Measurements from ENCODE around the gene AFF3. TPM values are rescaled to one million over a fixed set of nuclear protein-coding genes. Genes with fewer than 3 reads are reported as not detected.

The AFF3 gene
- total RNA-seq, 1 experiment from 2014 or later = not detected

DNA sequence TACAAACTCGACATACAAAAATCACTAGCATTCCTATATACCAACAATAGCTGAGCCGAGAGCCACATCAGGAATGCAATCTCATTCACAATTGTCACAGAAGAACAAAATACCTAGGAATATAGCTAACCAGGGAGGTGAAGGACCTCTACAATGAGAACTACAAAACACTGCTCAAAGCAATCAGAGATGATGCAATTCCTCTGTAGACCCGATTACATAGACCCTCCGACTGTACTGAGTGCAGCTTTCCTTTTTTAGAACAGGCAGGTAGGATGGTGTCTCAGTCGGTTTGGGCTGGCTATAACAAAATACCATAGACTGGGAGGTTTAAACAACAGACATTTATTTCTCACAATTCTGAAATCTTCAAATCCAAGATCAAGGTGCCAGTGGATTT, 513.1 kb downstream of the AFF3 start:
- intact Hi-C loops (cut with micrococcal nuclease; ENCODE audit: unreplicated experiment) = no loop called here
- Mint-ChIP-seq H3K36me3 (ENCODE audit: insufficient read depth, unreplicated experiment) (no peaks in the 10 kb centered on the region), H3K27ac (ENCODE audit: unreplicated experiment) (no peak overlapping the region), H3K27me3 (ENCODE audit: unreplicated experiment) (peaks cover 68% of the 10 kb centered on the region), H3K4me1 (ENCODE audit: low read depth, unreplicated experiment) (no peaks in the 10 kb centered on the region), H3K4me3 (ENCODE audit: low read depth, unreplicated experiment) (no peak overlapping the region), H3K9me3 (ENCODE audit: low read depth, unreplicated experiment) (peaks cover 8% of the 10 kb centered on the region)
- no TSS peak for BruUV-seq (replicated peaks)
- CTCF ChIA-PET = no interaction called here
- no peak for DNase-seq
- TF ChIP-seq CTCF (IDR thresholded peaks at IDR 0.05; ENCODE audit: unreplicated experiment) = no peak

DNA sequence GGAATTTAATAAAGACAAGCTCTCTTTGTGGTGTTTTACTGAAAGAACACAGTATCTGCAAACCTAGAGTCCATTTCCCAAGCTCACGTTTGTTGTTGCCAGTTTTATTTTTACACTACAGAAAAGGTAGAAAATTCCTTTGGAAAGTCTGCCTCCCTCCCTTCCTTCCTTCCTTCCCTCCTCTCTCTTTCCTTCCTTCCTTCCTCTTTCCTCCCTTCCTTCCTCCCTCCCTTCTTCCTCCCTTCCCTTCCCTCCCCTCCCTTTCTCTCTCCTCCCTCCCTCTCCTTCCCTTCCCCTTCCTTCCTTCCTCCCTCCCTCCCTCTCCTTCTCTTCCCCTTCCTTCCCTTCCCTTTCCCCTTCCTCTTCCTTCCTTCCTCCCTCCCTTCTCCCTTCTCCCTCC, 516.2 kb downstream of the AFF3 start:
- Mint-ChIP-seq H3K4me1 (ENCODE audit: low read depth, unreplicated experiment) (no peaks in the 10 kb centered on the region), H3K4me3 (ENCODE audit: low read depth, unreplicated experiment) (no peak overlapping the region), H3K27ac (ENCODE audit: unreplicated experiment) (no peak overlapping the region), H3K36me3 (ENCODE audit: insufficient read depth, unreplicated experiment) (no peaks in the 10 kb centered on the region), H3K9me3 (ENCODE audit: low read depth, unreplicated experiment) (peaks cover 2% of the 10 kb centered on the region), H3K27me3 (ENCODE audit: unreplicated experiment) (peaks cover 83% of the 10 kb centered on the region)
- intact Hi-C loops (cut with micrococcal nuclease; ENCODE audit: unreplicated experiment) = no loop called here
- TF ChIP-seq CTCF (IDR thresholded peaks at IDR 0.05; ENCODE audit: unreplicated experiment) = no peak
- no TSS peak for BruUV-seq (replicated peaks)
- DNase-seq = no peak
- CTCF ChIA-PET = no interaction called here

DNA sequence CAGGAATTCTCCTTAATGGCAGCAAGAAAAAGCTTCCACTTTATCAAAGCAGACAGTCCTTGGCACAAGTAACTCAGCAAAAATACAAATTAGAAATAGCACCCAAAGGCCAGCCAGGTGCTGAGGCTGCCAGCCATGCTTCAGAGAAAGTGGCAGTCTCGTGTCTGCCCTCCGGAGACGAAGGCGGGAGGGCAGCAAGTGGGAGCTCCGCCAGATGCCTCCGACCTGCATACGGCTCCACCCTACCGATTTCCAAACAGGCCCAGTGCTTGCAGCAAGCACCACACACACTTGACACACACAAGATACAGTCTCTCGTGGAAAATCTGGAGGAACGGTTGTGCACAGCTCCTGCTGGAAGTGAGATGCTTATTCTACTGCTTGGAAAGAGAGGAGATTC, 517.7 kb downstream of the AFF3 start:
- CTCF ChIA-PET = interaction anchor here (0.8 kb wide), 1 partner anchor 47 kb away, joined by 3 read pairs; no protein-coding TSS in a partner anchor
- no peak for TF ChIP-seq CTCF (IDR thresholded peaks at IDR 0.05; ENCODE audit: unreplicated experiment)
- H3K4me1 Mint-ChIP-seq (ENCODE audit: low read depth, unreplicated experiment) = no peaks in the 10 kb centered on the region
- no peak overlapping the region for H3K27ac Mint-ChIP-seq (ENCODE audit: unreplicated experiment)
- peaks cover 73% of the 10 kb centered on the region for H3K27me3 Mint-ChIP-seq (ENCODE audit: unreplicated experiment)
- no peak overlapping the region for H3K4me3 Mint-ChIP-seq (ENCODE audit: low read depth, unreplicated experiment)
- no peaks in the 10 kb centered on the region for H3K9me3 Mint-ChIP-seq (ENCODE audit: low read depth, unreplicated experiment)
- no peaks in the 10 kb centered on the region for H3K36me3 Mint-ChIP-seq (ENCODE audit: insufficient read depth, unreplicated experiment)
- BruUV-seq (replicated peaks) = no TSS peak
- intact Hi-C loops (cut with micrococcal nuclease; ENCODE audit: unreplicated experiment) = no loop called here
- no peak for DNase-seq

- no peak for TF ChIP-seq CTCF (IDR thresholded peaks at IDR 0.05; ENCODE audit: unreplicated experiment)
- intact Hi-C loops (cut with micrococcal nuclease; ENCODE audit: unreplicated experiment) = no loop called here
- no TSS peak for BruUV-seq (replicated peaks)
These were observed 518.8 kb downstream of the AFF3 start for GRCh38 chr2:99623613-99624012.

More at GRCh38 chr2:99623613-99624012, 518.8 kb downstream of the AFF3 start:
- H3K27ac Mint-ChIP-seq (ENCODE audit: unreplicated experiment) = no peak overlapping the region
- H3K4me1 Mint-ChIP-seq (ENCODE audit: low read depth, unreplicated experiment) = no peaks in the 10 kb centered on the region
- H3K36me3 Mint-ChIP-seq (ENCODE audit: insufficient read depth, unreplicated experiment) = no peaks in the 10 kb centered on the region
- H3K9me3 Mint-ChIP-seq (ENCODE audit: low read depth, unreplicated experiment) = no peaks in the 10 kb centered on the region
- H3K27me3 Mint-ChIP-seq (ENCODE audit: unreplicated experiment) = peaks cover 74% of the 10 kb centered on the region
- CTCF ChIA-PET = interaction anchor here (0.7 kb wide), 1 partner anchor 49 kb away, joined by 5 read pairs; no protein-coding TSS in a partner anchor
- no peak overlapping the region for H3K4me3 Mint-ChIP-seq (ENCODE audit: low read depth, unreplicated experiment)
- DNase-seq = no peak

All from Calu3 (cell line).